Midbrain (tissue), 1 donor: Measurements from ENCODE around the gene FRMD4B.

Experiments
- DNase-seq: peaks from one replicate; lab custom pipeline; 2025; lab: John Stamatoyannopoulos, UW

FRMD4B gene

DNA sequence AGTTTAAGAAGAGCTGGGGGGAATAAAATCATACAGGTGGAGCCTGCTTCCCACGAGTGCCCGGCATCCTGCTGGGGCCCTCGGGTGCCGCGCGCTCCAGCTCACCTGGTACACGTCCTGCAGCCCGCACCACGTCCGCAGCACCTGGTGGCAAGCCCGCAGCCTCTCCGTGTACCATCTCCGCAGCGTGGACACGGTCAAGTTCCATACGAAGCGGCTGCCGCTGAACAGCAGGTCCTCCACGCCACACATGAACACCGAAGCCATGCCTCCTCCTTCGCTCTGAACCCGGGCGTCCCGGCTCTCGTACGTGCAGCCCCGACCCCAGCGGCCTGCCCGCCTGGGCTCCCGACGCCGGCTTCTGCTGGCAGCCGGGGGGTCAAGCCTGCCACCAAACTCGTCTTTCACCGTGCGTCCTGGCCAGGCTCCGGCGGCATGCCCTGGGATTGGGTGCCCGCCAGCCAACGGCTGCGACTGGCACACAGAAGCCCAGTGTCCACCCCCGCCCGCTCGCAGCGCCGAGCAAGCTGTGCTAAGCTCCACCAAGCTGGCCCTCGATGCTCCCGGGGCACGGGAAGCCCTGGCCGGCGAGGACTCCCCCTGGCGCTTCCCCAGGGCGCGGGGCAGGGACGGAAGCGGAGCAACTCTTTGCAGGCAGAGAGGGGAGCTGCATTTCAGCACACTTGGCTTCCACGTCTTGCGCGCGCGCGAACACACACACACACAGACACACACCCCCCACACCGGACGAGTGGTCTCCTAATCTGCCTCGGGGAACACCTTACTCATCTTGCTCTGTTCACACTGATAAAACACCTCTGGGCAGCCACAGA, at the start of gene FRMD4B:
Gene FRMD4B, minus strand, starts transcription at position 366 of the 833 bp plus-strand sequence. Its CDS starts 99 bp downstream, at position 267.
- DNase-seq = peak; percentile 92

GRCh38 chr3:69433969-69434325, 48.1 kb upstream of the FRMD4B start:
- DNase-seq = peak; percentile 27

DNA sequence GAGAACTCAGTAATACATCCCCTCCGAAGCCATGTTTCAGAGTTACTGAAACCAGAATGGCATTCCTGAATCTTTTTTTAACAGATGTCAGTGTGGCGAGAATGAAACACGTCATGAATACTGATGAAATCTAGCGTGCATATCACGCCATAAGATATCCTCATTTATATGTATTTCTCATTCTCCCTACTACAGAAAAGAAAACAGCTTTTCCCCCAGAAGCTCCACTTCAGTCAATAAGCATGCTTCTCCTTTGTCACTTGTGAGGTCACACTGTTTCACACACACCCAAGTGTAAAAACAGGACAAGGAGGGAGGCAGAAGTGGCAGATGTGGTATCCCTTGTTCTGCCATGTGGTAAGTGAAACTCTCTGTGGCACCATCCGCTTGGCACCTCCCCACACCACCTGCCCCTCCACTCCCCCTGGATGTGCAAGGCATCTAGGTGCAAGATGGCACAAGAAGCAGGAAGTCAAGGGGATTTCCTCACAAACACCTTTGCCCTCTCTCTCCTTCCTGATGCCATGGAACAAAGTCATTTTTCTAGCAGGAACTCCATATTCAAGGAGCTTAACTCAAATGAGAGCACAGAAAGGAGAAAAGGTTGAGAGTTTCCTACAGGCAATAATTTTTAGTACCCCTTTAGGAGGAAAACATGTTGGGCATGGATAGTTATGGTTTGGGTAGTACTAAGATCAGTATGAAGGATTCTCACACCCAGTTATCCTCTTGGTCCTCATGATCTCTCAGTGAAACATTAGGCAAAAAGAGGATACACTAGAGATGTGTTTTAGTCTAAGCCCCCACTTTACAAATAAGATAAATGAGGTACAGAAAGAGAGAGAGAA, 47.5 kb upstream of the FRMD4B start:
- DNase-seq = no peak

DNA sequence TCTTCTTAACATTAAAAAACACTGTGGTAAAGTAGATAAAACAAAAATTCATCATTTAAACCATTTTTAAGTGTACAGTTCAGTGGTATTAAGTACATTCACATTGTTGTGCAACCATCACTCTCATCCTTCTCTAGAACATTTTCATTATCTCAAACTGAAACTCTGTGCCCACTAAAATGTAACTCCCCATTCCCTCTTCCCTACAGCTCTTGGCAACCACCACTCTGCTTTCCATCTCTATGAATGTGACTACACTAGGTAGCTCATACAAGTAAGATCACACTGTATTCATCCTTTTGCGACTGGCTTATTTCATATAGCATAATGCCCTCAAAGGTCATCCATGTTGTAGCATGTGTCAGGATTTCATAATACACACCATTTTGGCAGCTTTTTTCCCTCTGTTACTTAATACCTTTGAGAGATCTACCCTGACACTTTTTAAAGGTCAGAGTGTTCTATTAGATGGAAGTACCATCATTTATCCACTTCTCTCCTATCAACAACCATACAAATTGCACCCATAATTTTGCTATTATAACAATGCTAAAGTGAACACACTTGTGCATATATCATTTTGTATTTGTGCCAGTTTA, 42.9 kb upstream of the FRMD4B start:
- DNase-seq = no peak

GRCh38 chr3:69426967-69427304, 41.0 kb upstream of the FRMD4B start:
- DNase-seq = no peak

DNA sequence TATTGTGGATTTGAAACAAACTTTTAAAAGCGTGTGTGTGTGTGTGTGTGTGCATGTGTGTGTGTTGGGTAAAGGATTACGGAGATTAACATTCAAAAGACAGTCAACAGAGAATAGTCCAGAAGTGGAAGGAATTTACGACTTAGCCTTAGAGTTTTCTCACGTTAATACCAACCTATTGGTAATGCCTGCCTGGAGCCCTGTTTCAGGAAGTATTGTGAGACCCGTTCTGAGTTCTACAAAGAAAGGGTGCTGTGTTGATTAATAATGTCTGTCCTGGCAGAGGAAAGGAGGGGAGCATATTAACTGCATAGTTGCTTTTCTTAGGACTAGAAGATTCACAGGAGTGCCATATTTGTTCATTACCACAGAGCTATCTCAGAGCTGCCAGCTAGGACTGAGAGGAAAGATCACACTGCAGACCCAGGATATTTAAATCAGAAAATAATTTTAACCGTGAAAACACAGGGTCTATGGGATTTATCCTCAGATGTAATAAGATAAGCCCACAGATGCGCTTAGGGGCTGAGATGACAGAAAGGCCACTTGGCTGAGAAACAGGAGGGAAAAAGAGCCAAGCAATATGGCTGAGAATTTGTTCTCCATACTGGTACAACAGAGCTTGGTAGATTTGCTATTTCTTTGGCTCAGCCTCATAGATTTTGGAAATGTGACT, 40.5 kb upstream of the FRMD4B start:
- no peak for DNase-seq

DNA sequence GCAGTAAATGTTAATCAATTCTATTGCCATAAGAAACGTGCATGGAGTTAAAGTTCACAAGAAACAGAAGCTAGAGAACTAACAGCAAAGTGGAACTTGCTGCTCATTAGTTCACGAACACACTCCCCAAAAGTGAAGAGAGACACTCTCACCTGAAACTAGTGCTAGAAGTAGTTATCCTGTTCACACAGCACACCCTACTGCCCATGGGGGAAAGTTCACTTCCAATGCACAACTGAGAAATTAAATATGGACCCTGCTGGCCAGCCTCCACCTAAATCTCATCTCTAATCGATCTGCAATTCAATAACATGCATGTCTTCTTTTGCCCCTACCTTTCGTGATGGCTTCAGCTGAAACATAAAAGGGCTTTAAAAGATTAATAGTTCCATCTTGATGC, 39.4 kb upstream of the FRMD4B start:
- DNase-seq = peak; percentile 28

DNA sequence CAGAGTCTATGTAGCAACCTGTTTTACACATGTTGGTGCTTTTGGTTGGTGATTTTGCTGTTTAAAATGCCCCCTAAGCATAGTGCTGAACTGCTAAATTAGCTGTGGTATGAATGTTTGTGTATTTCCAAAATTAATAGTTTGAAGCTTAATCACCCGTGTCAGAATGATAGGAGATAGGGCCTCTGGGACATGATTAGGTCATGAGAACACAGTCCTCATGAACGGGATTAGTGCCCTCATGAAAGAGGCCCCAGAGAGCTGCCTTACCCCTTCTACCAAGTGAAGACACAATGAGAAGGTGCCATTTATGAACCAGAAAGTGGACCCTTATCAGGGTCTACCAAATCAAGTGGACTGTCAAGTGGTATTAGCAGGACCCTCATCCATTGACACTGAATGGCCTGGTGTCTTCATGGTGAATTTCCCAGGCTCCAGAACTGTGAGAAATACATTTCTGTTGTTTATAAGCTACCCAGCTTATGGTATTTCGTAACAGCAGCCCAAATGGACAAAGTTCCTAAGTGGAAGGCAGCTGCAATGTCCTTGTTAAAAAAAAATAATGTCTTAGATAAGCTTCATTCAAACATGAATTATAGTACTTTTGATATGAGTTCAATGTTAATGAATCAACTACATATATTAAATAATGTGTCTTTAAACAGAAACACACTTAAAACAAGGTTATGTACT, 37.7 kb upstream of the FRMD4B start:
- no peak for DNase-seq

- no peak for DNase-seq
Measured at GRCh38 chr3:69422751-69423150, 36.9 kb upstream of the FRMD4B start.

DNA sequence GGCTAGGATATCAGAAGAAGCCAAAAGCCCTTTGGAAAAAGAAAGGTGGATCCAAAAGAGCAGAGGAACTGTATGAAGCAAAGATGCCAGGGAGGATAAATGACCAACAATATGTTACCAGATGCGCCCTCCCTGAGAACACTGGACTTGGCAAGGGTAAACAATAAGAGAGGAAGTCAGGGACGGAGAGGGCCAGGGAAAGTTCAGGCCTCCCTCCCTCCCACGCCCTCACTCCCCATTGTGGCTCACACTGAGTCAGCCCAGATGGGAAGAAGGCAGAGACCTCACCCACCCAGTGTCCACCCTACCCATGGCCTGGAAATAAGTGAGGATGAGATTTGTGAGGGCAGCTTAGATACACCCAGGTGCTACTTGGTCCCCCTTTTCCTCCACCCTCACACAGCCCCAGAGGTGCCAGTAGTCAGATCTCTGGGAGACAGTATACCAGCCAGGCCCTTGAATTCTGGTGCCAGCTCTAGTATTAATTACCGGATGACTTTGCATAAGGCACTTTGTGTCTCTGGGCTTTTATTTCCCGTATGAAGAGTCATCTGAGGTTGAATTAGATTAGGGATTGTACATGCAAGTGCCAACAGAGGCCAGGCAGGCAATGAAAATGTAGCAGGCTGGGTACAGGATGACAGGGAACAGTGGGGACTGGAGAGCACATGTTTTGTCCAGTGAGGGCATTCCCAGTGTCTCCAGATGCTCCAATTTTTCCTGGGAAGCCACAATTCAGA, 35.1 kb upstream of the FRMD4B start:
- no peak for DNase-seq

DNA sequence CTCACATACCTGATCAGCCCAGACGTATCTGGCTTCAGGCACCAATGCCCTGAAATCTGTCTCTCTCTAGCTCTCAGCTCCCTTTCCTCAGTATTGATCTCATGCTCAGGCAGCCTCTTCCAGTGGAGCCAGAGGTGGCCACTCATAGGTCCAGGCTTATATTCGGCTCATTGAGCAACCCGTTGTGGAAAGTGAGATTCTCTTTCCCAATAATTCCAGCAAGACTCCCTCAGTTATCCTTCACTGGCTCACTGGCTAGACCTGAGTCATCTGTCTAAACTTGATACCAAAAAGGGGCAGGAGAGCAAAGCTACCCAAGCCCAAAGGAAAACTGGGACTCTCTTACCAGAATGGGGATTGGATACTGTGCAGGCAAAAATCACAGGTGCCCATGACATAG, 33.4 kb upstream of the FRMD4B start:
- no peak for DNase-seq

DNA sequence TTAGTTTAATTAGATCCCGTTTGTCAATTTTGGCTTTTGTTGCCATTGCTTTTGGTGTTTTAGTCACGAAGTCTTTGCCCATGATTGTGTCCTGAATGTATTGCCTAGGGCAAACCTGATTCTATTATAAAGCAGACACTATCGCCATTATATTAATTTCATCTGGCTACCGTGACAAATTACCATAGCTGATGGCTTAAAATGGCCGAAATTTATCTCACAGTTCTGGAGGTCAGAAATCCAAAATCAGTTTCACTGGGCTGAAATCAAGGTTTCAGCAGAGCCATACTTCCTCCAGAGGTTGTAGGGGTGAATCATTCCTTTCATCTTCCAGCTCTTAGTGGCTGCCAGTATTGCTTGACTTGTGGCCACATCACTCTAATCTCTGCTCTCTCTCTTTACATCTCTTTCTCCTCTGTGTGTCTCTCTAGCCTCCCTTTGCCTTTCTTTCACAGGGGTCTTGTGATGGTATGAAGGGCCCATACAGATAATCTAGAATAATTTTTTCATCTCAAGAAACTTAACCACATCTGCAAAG, 31.7 kb upstream of the FRMD4B start:
- no peak for DNase-seq

- no peak for DNase-seq
Measured at GRCh38 chr3:69413551-69414207, 27.8 kb upstream of the FRMD4B start.

DNA sequence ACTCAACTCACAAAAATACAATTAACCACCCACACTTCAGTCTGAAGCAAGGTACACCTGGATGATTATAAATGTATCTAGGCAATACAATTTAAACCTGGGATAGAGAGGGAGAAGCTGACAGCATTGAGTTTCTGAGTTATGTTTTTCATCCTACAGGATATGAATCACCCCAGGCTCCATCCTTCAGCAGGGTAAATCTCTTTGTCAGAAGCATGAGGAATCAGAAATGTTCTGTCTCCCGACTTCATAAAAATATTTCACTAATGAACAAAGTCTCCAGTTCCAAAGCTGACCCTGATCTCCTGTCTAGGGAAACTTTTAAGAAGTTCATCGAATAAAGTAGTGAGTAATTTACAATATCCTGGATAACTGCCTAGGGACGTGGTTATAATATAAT, 25.5 kb upstream of the FRMD4B start:
- DNase-seq = no peak

- DNase-seq = peak; percentile 85
Measured at GRCh38 chr3:69410301-69410700, 24.4 kb upstream of the FRMD4B start.

GRCh38 chr3:69409831-69410230, 23.9 kb upstream of the FRMD4B start:
- no peak for DNase-seq

DNA sequence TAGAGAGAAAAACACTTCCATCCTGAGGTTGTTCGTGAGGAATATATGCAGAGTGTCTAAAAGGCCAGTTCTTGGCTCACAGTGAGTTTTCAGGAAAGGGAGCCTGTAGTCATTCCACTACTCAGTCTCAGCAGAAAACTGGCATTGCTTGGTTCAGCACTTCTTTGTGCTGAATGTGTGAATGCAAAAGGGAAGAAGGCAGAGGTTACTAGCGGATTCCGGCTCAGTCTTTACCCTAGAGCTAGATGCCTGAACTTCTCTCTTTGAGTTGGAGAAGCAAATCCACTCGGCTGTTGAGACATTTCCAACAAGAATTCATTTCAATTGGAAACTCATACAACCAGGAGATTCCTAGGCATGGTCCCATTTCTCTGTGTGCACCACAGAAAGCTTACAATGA, 23.1 kb upstream of the FRMD4B start:
- DNase-seq = peak; percentile 17

DNA sequence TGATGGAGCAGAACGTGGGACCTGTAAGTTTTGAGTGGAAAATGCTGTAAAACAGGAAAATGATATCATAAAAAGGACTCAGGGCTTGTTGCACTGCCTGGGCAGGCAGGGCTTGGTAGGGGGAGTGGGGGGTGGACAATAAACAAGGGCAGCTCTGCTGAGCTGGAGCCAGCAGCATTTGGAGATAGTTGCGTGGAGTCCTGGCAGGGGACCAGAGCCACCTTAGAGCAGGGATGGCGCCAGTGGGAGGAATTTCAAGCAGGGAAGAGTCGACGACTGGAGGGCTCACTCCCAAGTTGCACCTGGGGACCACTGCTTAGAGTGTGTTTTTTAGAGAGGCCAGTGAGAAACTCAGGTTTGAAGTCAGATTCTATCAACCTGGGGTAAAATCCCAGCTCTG, 22.7 kb upstream of the FRMD4B start:
- DNase-seq = no peak

- no peak for DNase-seq
Measured at GRCh38 chr3:69407908-69408307, 22.0 kb upstream of the FRMD4B start.

- peak; percentile 40 for DNase-seq
Measured at GRCh38 chr3:69406163-69406562, 20.3 kb upstream of the FRMD4B start.
